Limb (tissue), 2 donors: Measurements from ENCODE around the gene ALAS1.
A peak's percentile ranks its signal among the peaks of the same experiment; 100 is the strongest.

Experiments used
- DNase-seq, 2 donors: peaks; one replicate each; pipeline ENCODE4 v3.0.0-alpha.2; 2016; ENCODE audit errors: extremely low spot score in 2 of 2

Gene ALAS1

DNA sequence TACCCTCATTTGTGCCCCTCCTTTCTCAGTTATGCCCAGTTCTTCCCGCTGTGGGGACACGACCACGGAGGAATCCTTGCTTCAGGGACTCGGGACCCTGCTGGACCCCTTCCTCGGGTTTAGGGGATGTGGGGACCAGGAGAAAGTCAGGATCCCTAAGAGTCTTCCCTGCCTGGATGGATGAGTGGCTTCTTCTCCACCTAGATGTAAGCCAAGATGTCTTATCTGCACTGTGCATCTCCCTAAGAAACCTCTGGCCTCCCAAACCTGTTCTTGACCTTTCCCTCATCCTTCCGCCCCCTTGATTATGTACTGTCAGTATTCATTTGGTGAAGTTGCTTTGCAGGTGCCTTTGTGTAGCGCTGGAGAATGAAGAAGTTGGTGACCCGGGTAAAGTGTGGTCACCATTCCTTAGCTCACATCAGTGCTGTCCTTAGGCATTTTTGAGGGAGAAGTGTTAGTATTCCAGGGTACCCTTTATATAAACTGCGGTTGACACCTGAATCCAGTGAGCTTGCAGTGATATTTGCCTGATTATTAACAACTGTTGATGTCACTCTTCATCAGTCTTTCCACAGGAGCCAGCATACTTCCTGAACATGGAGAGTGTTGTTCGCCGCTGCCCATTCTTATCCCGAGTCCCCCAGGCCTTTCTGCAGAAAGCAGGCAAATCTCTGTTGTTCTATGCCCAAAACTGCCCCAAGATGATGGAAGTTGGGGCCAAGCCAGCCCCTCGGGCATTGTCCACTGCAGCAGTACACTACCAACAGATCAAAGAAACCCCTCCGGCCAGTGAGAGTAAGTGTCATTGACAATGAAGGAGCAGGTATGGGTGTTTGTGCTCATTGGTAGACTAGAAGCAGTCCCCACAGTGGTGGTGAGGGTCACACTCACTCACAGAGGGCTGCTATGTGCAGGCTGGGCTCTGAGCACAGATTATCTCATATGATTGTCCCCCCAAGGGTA lies 966 bp downstream of the ALAS1 start:
- DNase-seq: no peak

DNA sequence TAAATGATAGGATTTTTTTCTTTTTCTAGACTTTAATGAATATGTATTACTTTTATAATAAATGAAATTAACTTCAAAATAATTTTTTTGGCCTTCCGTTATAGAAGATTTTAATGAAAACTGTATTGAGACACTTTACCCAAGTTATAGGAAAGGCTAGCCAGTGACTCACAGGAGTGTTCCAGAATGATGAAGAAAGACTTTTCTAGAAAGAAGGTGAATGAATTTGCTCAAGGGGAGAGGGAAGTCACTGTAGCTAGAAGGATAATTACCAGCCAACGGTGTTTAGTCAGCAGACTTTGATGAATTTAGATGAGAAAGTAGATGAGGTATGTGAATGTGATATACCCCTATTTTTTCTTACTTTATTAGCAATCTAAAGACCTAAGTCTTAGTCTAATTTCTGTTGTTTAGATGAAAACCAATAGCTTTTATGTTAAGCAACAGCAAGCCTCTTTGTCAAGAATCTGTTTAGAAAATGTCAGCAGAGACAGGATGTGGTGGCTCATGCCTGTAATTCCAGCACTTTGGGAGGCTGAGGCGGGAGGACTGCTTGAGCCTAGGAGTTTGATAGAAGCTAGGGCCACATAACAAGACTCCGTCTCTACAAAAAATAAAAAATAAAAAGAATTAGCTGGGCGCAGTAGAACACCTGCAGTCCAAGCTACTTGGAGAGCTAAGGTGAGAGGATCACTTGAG lies 3.2 kb downstream of the ALAS1 start:
- DNase-seq: no peak

DNA sequence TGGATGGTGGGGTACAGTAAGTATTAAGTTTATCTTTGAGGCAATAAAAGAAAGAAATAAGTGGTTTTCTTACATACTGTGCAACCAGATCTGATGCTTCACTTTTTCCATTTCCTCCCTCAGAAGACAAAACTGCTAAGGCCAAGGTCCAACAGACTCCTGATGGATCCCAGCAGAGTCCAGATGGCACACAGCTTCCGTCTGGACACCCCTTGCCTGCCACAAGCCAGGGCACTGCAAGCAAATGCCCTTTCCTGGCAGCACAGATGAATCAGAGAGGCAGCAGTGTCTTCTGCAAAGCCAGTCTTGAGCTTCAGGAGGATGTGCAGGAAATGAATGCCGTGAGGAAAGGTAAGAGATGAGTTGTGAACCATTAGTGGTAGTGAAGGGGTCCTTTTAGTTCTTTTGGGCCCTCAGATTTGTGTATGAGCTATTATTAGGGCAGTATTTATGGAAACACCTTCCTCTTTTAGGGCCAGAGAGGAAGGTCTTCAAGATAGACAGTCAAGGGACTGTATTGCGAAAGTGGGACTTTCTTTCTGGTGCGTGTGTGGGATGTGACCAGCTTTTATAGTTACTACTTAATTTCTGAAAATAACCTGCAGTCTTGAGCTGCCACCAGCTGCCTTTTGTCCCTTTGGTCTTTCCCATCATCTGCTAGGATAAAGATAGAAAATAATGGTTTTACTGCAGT lies 4.6 kb downstream of the ALAS1 start:
- no peak for DNase-seq

DNA sequence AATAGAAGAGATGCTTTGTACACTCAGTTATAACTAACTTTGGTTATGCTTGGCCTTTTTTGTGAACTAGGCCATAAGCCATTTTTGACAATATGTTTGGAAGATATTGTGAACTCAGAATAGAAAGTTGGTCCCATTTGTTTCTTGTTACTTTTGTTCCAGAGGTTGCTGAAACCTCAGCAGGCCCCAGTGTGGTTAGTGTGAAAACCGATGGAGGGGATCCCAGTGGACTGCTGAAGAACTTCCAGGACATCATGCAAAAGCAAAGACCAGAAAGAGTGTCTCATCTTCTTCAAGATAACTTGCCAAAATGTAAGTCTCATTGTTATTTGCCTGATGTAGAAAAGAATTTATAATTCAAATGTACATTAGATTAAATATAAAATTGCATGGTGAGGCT lies 5.7 kb downstream of the ALAS1 start:
- DNase-seq: no peak

DNA sequence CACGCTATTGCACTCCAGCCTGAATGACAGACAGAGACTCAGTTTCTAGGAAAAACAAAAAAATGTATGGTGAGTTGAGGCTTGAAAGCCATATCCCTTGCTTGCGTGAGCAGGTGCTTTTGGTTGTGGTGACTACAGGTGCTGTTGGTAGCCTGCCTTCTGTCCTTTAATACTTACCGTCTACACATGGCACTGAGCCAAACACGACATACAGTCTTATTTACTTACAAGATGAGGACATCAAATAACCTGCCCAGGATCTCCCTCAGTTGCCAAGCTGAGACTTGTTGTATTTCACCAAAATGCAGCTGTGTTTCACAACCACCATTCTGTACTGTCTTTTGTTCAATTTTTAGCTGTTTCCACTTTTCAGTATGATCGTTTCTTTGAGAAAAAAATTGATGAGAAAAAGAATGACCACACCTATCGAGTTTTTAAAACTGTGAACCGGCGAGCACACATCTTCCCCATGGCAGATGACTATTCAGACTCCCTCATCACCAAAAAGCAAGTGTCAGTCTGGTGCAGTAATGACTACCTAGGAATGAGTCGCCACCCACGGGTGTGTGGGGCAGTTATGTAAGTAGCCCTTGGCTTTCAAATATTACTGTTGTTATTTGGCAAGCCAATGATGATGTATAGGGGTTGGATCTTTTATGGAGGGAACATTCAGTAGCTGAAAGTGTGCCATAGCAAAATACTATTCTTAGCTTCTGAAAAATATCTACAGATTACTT lies 6.5 kb downstream of the ALAS1 start:
- no peak for DNase-seq

DNA sequence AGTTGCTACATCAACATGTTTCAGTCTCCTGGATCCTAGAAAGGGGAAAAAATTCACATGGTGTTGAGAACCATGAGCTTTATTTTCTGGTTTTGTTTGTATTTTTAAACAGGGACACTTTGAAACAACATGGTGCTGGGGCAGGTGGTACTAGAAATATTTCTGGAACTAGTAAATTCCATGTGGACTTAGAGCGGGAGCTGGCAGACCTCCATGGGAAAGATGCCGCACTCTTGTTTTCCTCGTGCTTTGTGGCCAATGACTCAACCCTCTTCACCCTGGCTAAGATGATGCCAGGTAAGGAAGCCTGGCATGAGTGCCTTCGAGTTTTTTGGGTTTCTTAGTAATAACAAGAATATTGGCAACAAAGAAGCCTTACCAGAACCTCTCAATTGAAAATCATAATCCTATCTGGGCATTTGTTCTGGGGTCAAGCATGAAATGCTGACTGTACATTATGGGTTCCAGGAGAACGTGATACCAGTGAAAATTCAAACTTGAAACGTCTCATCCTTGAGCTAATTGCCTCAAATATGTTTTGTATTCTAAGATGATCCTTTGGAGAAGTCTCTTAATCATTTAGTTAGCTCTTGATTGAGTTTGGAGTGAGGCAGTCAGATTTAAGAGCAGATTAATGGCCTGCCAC lies 7.9 kb downstream of the ALAS1 start:
- DNase-seq: no peak

DNA sequence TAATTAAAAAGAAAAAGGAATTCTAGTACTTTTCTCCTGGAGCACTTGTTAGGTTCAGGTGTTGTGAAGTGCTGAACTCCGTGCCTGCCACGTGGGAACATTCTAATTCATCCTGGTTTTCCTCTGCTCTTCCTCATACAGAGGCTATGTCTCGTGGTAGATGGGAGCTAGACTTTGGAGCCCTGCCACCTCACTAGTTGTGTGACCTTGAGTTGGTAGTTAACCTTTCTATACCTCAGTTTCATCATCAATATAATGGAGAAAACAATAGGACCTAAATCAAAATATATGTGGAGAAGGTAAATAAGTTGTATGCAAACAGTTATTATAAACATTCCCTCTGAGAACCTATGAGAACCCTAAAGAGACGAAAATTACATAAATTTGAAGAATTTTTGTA lies 10.6 kb downstream of the ALAS1 start:
- DNase-seq: no peak

DNA sequence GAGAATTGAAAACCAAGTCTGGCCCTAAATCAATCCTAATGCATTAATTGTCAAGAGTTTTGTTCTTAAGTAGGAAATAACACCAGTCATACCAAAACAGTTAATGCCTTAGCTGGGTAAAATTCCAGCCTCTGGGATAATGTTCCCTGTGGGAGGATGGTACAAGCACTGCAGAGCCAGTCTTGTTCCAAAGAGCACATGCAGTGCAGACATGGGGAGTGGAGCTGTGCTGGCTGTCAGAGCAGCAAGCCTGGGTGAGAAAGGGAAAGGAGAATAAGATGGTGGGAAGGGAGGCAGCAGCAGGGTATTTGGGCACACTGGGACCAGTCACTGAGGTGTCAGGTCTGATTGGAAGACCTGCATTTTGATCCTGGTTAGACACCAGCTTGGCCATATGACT lies 12.1 kb downstream of the ALAS1 start:
- no peak for DNase-seq

DNA sequence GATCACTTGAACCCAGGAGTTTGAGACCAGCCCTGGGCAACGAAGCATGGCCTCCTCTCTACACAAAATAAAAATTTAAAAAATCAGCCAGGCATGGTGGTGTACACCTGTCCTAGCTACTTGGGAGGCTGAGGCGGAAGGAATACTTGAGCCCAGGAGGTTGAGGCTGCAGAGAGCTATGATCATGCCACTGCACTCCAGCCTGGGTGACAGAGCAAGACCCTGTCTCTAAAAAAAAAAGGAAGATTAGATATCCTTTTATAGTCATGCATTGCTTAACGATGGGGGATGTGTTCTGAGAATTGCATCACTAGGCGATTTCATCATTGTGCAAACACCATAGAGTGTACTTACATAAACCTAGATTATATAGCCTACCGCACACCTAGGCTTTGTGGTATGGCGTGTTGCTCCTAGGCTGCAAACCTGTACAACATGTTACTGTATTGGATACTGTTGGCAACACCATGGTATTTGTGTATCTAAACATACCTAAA lies 12.6 kb downstream of the ALAS1 start:
- DNase-seq: no peak

DNA sequence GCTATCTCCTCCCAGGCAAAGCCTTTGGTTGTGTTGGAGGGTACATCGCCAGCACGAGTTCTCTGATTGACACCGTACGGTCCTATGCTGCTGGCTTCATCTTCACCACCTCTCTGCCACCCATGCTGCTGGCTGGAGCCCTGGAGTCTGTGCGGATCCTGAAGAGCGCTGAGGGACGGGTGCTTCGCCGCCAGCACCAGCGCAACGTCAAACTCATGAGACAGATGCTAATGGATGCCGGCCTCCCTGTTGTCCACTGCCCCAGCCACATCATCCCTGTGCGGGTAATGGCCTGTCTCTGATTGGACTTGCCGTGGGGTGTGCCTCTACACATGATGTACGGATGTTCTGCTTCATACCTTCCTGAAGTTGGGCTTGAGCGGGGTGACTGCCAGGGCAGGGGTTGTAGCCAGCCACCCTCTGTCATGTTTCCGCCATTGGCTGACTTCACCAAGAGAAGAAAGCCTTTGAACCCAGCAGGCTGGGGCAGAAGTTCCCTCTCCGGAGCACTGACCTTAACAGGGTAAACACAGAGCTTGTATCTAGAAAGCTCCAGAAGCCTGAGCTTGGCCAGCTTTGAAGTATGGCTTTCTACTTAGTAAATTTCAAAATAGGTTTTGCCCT lies 13.4 kb downstream of the ALAS1 start:
- no peak for DNase-seq

DNA sequence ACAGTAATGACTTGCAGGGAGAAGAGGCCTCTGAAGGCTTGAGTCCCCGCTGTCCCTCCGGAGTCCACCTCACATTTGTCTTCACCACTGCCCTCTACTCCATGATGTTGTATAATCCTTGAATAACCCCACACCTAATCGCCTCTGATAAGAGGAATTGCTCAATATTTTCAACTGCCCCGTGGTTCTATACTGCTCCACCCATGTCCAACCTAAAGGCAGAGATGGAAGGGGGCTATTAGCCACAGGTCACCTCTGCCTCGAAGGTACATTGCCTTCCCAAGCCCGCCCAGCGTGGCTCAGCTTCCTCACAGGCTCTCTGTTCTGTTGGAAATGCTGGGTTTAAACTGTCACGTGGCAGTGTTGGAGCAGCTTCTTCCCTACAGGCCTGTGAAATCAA lies 15.0 kb downstream of the ALAS1 start:
- no peak for DNase-seq

DNA sequence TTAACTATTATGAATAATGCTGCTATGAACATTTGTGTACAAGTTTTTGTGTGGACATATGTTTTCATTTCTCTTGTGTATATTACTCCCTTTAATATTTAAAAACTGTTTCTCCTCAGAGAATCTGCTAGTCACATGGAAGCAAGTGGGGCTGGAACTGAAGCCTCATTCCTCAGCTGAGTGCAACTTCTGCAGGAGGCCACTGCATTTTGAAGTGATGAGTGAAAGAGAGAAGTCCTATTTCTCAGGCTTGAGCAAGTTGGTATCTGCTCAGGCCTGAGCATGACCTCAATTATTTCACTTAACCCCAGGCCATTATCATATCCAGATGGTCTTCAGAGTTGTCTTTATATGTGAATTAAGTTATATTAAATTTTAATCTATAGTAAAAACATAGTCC lies 15.9 kb downstream of the ALAS1 start:
- no peak for DNase-seq

DNA sequence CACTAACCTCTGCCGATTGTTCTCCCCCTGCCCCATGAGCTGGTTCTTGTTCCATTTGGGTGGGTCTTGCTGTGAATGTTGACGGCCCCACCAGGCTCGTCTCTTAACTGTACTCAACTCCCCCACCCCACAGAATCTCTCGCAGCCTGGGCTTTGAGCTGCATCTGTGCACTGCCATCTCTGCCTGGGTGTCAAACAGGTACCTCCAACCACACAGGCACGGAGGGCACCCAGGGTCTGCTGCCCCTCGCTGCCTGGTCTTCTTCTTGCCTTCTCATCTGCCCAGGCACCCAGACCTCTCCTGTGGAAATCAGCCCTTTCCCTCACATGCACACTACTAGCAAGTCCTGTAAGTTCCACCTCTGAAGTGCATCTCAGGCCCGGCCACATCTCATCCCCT lies 17.4 kb downstream of the ALAS1 start:
- DNase-seq: peak in 1 of 2 donors; percentile 14

DNA sequence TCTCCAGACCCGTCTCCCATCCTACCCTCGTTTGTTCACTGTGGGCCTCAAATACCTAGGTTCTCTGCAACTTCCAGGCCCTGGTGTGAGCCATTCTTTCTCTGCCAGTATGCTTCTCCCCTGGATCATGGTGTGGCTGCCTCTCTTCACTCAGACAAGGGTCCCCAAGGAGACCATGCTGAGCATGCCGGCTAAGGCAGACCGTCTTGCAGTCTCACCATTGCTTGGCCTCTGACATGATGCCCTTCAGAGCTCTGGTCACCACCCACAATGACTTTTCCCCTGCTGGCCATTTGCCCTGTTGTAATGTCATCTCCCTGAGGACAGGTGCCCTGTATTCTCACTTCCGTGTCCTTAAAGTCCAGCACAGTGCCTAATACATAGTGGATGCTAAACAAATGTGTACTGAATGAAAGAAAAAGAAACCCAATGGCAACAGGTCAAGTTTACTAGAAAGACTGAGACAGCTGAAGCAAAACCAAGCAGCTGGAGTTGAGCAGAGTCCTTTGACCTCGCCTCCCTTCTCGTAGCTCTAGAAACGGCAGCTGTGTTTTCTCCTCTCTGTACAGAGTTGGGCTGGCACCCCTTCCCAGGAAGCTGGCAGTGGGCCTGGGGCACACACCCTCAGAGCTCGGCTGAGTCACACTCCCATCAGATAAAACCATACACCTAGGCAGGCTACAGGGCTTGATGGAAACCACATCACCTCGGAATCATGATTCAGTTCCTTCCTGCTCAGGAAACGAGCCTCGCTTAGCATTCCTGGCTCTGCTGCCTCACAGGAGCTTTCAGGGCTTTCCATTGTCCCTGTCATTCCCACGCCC lies 18.8 kb downstream of the ALAS1 start:
- DNase-seq: peak; percentile 56 to 78

DNA sequence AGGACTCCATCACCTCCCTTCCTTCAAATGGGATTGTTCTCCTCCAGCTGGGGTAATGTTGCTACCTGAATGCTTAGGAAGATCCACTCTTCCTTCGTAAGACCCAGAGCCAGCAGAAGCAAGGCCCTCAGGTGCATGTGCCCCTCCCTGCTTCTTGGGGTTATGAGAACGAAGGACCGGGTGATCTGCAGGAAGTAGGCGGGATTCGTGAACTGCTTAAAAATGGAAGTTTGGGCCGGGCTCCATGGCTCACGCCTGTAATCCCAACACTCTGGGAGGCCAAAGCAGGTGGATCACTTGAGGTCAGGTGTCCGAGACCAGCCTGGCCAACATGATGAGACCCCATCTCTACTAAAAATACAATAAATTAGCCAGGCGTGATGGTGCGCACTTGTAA lies 19.4 kb downstream of the ALAS1 start:
- no peak for DNase-seq

DNA sequence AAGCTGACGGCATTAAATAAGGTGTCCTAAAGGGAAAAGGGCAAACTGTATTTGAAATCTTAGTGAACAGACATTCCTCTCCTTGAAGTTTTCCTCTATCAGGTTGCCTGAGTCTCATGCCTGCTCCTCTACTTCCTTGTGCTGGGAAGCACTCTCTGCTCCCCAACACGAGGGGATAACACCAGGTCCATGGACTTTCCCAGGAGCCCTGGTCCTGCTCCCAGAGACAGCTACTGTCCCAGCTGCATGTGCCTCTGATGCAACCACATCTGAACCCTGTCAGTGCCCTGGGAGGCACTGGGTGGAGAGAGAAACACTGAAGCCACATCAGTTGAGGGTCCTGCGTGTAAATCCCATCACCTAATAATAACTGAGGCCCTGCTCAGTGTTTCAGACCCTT lies 20.1 kb downstream of the ALAS1 start:
- DNase-seq: no peak

DNA sequence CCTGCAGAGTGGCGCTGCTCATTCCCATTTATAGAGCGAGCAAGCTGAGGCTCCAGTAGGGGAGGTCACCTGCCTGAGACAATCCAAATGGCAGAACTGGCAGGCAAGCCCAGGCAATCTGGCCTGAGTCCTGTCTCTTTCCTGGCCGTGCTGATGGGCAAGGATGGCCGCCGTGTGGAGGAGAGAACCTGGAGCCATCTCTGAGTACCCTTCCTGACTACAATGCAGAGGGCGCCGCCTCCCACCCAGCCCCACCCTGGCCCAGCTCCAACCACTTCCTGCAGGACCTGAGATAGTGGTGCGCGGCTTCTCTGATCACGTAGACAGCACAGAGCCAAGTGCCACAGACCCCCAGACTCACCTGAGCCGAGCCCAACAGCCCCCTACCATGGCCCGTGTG lies 20.5 kb downstream of the ALAS1 start:
- DNase-seq: peak in 1 of 2 donors; percentile 22

DNA sequence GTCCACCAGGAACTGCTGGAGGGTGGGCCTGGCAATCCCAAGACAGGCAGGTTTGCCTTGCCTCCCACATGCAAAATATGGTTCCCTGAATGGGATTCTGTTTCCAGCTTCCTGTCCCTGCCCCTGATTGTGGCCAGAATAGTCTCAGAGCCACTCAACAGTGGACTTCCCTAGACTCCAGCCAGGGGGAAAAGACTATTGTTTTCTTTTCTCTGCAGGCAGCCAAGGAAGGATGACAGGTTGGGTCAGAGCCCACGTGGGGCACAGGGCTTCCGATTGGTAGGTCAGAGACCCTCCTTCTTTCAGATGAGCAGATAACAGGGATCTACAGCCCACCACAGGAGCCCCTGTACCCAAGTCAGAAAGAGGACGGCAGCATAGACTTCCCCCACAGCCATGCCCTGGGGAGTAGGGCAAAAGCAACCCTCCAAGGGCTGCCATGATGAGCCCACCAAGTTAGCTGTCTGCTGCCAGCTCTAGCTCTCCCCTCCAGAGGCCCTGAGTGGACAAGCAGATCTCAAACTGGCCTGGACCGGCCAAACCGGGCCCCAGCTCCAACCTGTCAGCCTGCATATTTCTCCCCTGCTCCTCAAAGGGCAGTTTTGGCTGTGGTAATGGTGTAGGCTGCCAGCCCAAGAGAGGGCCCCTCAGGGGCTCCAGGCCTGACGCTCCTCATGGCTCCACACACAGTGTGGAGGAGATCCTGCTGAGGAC lies 21.1 kb downstream of the ALAS1 start:
- DNase-seq: peak in 1 of 2 donors; percentile 32
